GM23338 (cell line): ENCODE data around the gene PLXNC1. TPM values are rescaled to one million over a fixed set of nuclear protein-coding genes. Genes with fewer than 3 reads are reported as not detected.

ENCODE experiments used
- ATAC-seq: fragments of 200-7000 bp; cut with Tn5 transposase; 3 replicates; pipeline ENCODE4 v1.9.1; 2020
- DNase-seq: peaks from one replicate; pipeline ENCODE4 v3.0.0-alpha.2; 2015; ENCODE audit warnings: low spot score
- H2AFZ ChIP-seq: fragments of 200-600 bp; sonication (generic); 2 replicates; pipeline ENCODE4 v1.8.0; 2016; ENCODE audit warnings: antibody characterized with exemption, mild to moderate bottlenecking, moderate library complexity
- H3F3A ChIP-seq: fragments of 200-600 bp; sonication (generic); replicated peaks from 2 replicates; pipeline ENCODE4 v1.8.0; 2017; ENCODE audit warnings: antibody characterized with exemption, mixed run types, low read depth
- H3K27ac ChIP-seq: fragments of 200-600 bp; sonication (generic); 2 replicates; pipeline ENCODE4 v1.6.1; 2016; ENCODE audit warnings: low read depth
- H3K27me3 ChIP-seq: fragments of 200-600 bp; sonication (generic); 2 replicates; pipeline ENCODE4 v1.8.0; 2016; ENCODE audit warnings: mild to moderate bottlenecking, mixed run types, moderate library complexity; ENCODE audit not compliant: insufficient read depth
- H3K36me3 ChIP-seq: fragments of 200-600 bp; sonication (generic); 2 replicates; pipeline ENCODE4 v1.8.0; 2016; ENCODE audit warnings: mild to moderate bottlenecking; ENCODE audit not compliant: insufficient read depth
- H3K4me1 ChIP-seq: fragments of 200-600 bp; sonication (generic); 2 replicates; pipeline ENCODE4 v1.8.0; 2016; ENCODE audit warnings: mild to moderate bottlenecking, moderate library complexity; ENCODE audit not compliant: insufficient read depth
- H3K4me2 ChIP-seq: fragments of 200-600 bp; sonication (generic); 2 replicates; pipeline ENCODE4 v1.7.1; 2017; ENCODE audit warnings: mixed run types
- H3K4me3 ChIP-seq: fragments of 200-600 bp; sonication (generic); 2 replicates; pipeline ENCODE4 v1.6.1; 2016; ENCODE audit warnings: mixed run types
- H3K79me2 ChIP-seq: fragments of 200-600 bp; sonication (generic); replicated peaks from 2 replicates; pipeline ENCODE4 v1.8.0; 2017; ENCODE audit warnings: mild to moderate bottlenecking; ENCODE audit not compliant: insufficient read depth
- H3K9me2 ChIP-seq: fragments of 200-600 bp; sonication (generic); 2 replicates; pipeline ENCODE4 v1.8.0; 2017; ENCODE audit not compliant: insufficient read depth
- H4K20me1 ChIP-seq: fragments of 200-600 bp; sonication (generic); replicated peaks from 2 replicates; pipeline ENCODE4 v1.8.0; 2017; ENCODE audit warnings: mild to moderate bottlenecking; ENCODE audit not compliant: insufficient read depth
- H3K27ac Mint-ChIP-seq: 2 replicates; pipeline ENCODE4 v1.8.0; 2020; ENCODE audit warnings: inconsistent platforms, mild to moderate bottlenecking, moderate library complexity, mixed read lengths
- H3K27me3 Mint-ChIP-seq: 3 replicates; pipeline ENCODE4 v1.8.0; 2022; ENCODE audit warnings: low read depth, mild to moderate bottlenecking, moderate library complexity, mixed read lengths, inconsistent platforms; ENCODE audit not compliant: insufficient read depth, poor library complexity
- H3K36me3 Mint-ChIP-seq: 3 replicates; pipeline ENCODE4 v1.8.0; 2021; ENCODE audit warnings: low read depth, mild to moderate bottlenecking, inconsistent platforms, moderate library complexity, mixed read lengths
- H3K4me1 Mint-ChIP-seq: 3 replicates; pipeline ENCODE4 v1.8.0; 2020; ENCODE audit warnings: mild to moderate bottlenecking, inconsistent platforms, mixed read lengths
- H3K4me3 Mint-ChIP-seq: 3 replicates; pipeline ENCODE4 v1.8.0; 2021; ENCODE audit warnings: moderate library complexity, mild to moderate bottlenecking, inconsistent platforms, mixed read lengths
- H3K9me3 Mint-ChIP-seq: 3 replicates; pipeline ENCODE4 v1.8.0; 2020; ENCODE audit warnings: moderate library complexity, mild to moderate bottlenecking, inconsistent platforms, mixed read lengths
- CREB1 ChIP-seq: fragments of 250-450 bp; sonication (Bioruptor Pico); IDR thresholded peaks from 2 replicates; pipeline ENCODE4 v1.5.0; 2020; ENCODE audit warnings: low read depth, mild to moderate bottlenecking, moderate library complexity
- ETS1 ChIP-seq: IDR thresholded peaks from 2 replicates; pipeline ENCODE4 v1.6.1; 2016; ENCODE audit warnings: antibody characterized with exemption
- EZH2 ChIP-seq: fragments of 200-600 bp; sonication (generic); IDR thresholded peaks from one replicate; pipeline ENCODE4 v1.8.0; 2017; ENCODE audit warnings: antibody characterized with exemption, mild to moderate bottlenecking, low read depth; ENCODE audit not compliant: unreplicated experiment
- EZH2phosphoT487 ChIP-seq: fragments of 200-600 bp; sonication (generic); IDR thresholded peaks from one replicate; pipeline ENCODE4 v1.8.1; 2018; ENCODE audit warnings: antibody characterized with exemption; ENCODE audit not compliant: unreplicated experiment
- JUNB ChIP-seq: IDR thresholded peaks from one replicate; pipeline ENCODE4 v1.6.1; 2016; ENCODE audit warnings: antibody characterized with exemption; ENCODE audit not compliant: unreplicated experiment
- NANOG ChIP-seq: IDR thresholded peaks from 2 replicates; pipeline ENCODE4 v1.6.1; 2016; ENCODE audit warnings: antibody characterized with exemption, borderline replicate concordance
- POLR2AphosphoS5 ChIP-seq: IDR thresholded peaks from 2 replicates; pipeline ENCODE4 v1.6.1; 2016; ENCODE audit warnings: antibody characterized with exemption, low read depth
- STAT1 ChIP-seq: IDR thresholded peaks from one replicate; pipeline ENCODE4 v1.6.1; 2016; ENCODE audit warnings: antibody characterized with exemption; ENCODE audit not compliant: unreplicated experiment
- ZNF114 ChIP-seq: fragments of 250-450 bp; sonication (Bioruptor Pico); IDR thresholded peaks from 2 replicates; pipeline ENCODE4 v1.5.0; 2020; ENCODE audit warnings: mild to moderate bottlenecking, moderate library complexity
- ZNF331 ChIP-seq: fragments of 250-450 bp; sonication (Bioruptor Pico); IDR thresholded peaks from 2 replicates; pipeline ENCODE4 v1.5.0; 2020; ENCODE audit warnings: low read depth, mild to moderate bottlenecking, moderate library complexity
- ZNF462 ChIP-seq: fragments of 250-450 bp; sonication (Bioruptor Pico); IDR thresholded peaks from 2 replicates; pipeline ENCODE4 v1.5.0; 2020; ENCODE audit warnings: mild to moderate bottlenecking, moderate library complexity
- polyA plus RNA-seq: library from polyadenylated mRNA; unstranded; fragments of >200 nt; fragmentation: Nextera tagmentation; extraction: Ambion mirVana; gene quantifications from 2 replicates; pipeline ENCODE4 v1.2.1, GENCODE V29; 2016
- total RNA-seq: library from RNA; depleted of rRNA; stranded (reverse); fragments of >200 nt; shearing (Covaris generic); gene quantifications from 2 replicates; pipeline ENCODE4 v1.2.3, GENCODE V29; 2014
- TF ChIP-seq, protein P1 (sequence below): IDR thresholded peaks from one replicate; pipeline ENCODE4 v1.6.1; 2018; ENCODE audit warnings: antibody characterized with exemption; ENCODE audit not compliant: unreplicated experiment
- TF ChIP-seq, protein P2 (sequence below), 2 experiments: fragments of 200-600 bp in 1 of 2; sonication (generic) in 1 of 2; conservative IDR thresholded peaks; 2 replicates each; pipeline versions ENCODE4 v1.5.1 to v1.6.1; 2016 to 2017; ENCODE audit warnings: antibody characterized with exemption in 2 of 2, low read depth in 2 of 2, mild to moderate bottlenecking in 2 of 2, moderate library complexity in 1 of 2

Gene PLXNC1
- total and polyA plus RNA-seq, 2 experiments from 2014 or later = 1.9 to 6.5 TPM

DNA sequence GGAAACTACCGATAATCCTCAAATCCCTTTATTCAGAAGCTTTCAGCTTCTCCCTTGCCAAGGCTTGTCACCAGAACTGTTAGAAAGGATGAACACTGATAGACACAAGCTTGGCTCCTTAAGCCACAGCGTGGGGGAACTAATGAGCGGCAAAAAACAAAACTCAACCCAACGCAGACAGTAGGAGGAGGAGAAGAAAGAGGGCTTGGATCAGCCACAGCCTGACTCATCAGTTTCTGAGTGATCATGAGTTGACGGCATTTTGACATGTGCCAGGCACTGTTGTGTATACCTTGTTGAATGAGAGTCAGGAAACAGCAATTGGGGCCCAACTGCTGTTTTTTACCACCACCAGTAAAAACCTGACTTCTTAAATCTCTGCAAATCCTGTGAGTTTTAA is 23.7 kb downstream of the PLXNC1 start:
- no peaks in the 10 kb centered on the region for H3K36me3 Mint-ChIP-seq
- H2AFZ ChIP-seq = no peak overlapping the region
- no peak overlapping the region for H3K27ac Mint-ChIP-seq
- no peaks in the 10 kb centered on the region for H3K36me3 ChIP-seq
- no peak overlapping the region for H3K4me3 Mint-ChIP-seq
- no peaks in the 10 kb centered on the region for H3K79me2 ChIP-seq
- H3K27me3 Mint-ChIP-seq = peaks cover 69% of the 10 kb centered on the region
- no peaks in the 10 kb centered on the region for H3K9me2 ChIP-seq
- H3K4me2 ChIP-seq = no peak overlapping the region
- no peak overlapping the region for H3K4me3 ChIP-seq
- no peak for ATAC-seq
- DNase-seq = no peak
- no peaks in the 10 kb centered on the region; the same call in 2 of the 3 replicates for H3K9me3 Mint-ChIP-seq
- TF ChIP-seq EZH2 = no peak
- TF ChIP-seq ZNF462 (CRISPR knock-in tag) = no peak
- TF ChIP-seq ZNF114 (CRISPR knock-in tag) = no peak
- no peak for TF ChIP-seq ZNF331
- no peak for TF ChIP-seq ETS1
- TF ChIP-seq, protein P1, sequence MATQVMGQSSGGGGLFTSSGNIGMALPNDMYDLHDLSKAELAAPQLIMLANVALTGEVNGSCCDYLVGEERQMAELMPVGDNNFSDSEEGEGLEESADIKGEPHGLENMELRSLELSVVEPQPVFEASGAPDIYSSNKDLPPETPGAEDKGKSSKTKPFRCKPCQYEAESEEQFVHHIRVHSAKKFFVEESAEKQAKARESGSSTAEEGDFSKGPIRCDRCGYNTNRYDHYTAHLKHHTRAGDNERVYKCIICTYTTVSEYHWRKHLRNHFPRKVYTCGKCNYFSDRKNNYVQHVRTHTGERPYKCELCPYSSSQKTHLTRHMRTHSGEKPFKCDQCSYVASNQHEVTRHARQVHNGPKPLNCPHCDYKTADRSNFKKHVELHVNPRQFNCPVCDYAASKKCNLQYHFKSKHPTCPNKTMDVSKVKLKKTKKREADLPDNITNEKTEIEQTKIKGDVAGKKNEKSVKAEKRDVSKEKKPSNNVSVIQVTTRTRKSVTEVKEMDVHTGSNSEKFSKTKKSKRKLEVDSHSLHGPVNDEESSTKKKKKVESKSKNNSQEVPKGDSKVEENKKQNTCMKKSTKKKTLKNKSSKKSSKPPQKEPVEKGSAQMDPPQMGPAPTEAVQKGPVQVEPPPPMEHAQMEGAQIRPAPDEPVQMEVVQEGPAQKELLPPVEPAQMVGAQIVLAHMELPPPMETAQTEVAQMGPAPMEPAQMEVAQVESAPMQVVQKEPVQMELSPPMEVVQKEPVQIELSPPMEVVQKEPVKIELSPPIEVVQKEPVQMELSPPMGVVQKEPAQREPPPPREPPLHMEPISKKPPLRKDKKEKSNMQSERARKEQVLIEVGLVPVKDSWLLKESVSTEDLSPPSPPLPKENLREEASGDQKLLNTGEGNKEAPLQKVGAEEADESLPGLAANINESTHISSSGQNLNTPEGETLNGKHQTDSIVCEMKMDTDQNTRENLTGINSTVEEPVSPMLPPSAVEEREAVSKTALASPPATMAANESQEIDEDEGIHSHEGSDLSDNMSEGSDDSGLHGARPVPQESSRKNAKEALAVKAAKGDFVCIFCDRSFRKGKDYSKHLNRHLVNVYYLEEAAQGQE = no peak
- TF ChIP-seq, protein P2, sequence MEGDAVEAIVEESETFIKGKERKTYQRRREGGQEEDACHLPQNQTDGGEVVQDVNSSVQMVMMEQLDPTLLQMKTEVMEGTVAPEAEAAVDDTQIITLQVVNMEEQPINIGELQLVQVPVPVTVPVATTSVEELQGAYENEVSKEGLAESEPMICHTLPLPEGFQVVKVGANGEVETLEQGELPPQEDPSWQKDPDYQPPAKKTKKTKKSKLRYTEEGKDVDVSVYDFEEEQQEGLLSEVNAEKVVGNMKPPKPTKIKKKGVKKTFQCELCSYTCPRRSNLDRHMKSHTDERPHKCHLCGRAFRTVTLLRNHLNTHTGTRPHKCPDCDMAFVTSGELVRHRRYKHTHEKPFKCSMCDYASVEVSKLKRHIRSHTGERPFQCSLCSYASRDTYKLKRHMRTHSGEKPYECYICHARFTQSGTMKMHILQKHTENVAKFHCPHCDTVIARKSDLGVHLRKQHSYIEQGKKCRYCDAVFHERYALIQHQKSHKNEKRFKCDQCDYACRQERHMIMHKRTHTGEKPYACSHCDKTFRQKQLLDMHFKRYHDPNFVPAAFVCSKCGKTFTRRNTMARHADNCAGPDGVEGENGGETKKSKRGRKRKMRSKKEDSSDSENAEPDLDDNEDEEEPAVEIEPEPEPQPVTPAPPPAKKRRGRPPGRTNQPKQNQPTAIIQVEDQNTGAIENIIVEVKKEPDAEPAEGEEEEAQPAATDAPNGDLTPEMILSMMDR (conservative IDR thresholded peaks at IDR 0.05; ENCODE audit: low read depth in 2 of 2) = no peak
- TF ChIP-seq STAT1 = no peak
- TF ChIP-seq JUNB = no peak
- no peak for TF ChIP-seq POLR2AphosphoS5
- no peak for TF ChIP-seq NANOG
- no peak for TF ChIP-seq EZH2phosphoT487
- no peak for TF ChIP-seq CREB1 (CRISPR knock-in tag)
- peaks cover 98% of the 10 kb centered on the region for H3K27me3 ChIP-seq
- H4K20me1 ChIP-seq = peaks cover 11% of the 10 kb centered on the region; the same call in 1 of the 2 replicates
- peaks cover 3% of the 10 kb centered on the region; the same call in 1 of the 2 replicates for H3F3A ChIP-seq
- peaks cover 15% of the 10 kb centered on the region for H3K4me1 Mint-ChIP-seq
- no peak overlapping the region for H3K27ac ChIP-seq
- peaks cover 14% of the 10 kb centered on the region; the same call in 1 of the 2 replicates for H3K4me1 ChIP-seq
